Limb (tissue), 2 donors: ENCODE measurements around the gene ADNP.
A peak's percentile ranks its signal among the peaks of the same experiment; 100 is the strongest.
"Not testable (repeated sequence)": the region's sequence is repeated elsewhere in the genome, so short reads cannot be mapped to it uniquely, and the experiment has no call there.

Experiments used
- DNase-seq, 2 donors: peaks; one replicate each; pipeline ENCODE4 v3.0.0-alpha.2; 2016; ENCODE audit errors: extremely low spot score in 2 of 2

ADNP gene

GRCh38 chr20:50931306-50932015 lies at the start of gene ADNP:
TSS of gene ADNP (minus strand) at chr20:50931437. CDS start at chr20:50903996, 27,441 bp downstream.
- peak; percentile 94 to 95 for DNase-seq

DNA sequence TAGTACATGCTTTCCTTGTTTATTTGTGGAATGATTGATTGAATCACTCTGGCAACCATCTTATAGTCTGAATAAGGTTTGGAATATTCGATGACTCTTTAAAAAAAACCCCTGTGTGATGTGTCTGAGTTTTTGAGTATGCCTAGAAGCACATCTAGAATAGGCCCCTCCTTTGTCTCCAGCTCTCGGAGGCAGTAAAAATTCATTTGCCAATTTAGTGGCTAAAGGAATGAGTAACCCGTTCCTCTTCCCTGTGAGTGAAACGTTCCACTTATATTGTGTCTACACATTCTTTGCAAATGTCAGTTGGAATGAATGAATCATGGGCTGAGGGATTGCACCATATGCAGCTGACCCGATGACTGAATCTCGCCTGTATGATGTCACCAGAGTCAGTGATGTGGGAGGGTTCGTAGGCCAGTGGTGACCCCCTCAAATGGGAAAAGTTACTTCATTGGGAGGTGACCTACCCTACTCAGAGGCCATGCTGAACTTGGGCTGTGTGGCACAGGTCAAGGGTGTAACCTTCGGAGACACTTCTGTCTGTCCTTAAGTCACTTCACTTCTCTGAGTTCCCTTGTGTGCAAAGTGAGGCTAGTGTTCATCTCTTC lies 48.9 kb upstream of the ADNP start:
- DNase-seq: no peak

DNA sequence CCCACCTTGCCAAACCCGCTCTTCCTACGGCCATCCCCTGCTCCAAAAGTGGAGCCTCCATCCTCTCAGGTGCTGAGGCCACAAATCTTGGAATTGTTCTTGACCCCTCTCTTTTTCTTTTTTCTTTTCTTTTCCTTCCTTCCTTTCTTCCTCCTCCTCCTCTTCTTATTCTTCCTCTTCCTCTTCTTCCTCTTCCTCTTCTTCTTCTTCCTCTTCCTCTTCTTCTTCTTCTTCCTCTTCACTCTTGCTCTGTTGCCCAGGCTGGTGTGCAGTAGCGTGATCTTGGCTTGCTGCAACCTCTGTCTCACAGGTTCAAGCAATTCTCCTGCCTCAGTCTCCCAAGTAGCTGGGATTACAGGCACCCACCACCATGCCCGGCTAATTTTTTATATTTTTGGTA lies 47.3 kb upstream of the ADNP start:
- not testable (repeated sequence) for DNase-seq

DNA sequence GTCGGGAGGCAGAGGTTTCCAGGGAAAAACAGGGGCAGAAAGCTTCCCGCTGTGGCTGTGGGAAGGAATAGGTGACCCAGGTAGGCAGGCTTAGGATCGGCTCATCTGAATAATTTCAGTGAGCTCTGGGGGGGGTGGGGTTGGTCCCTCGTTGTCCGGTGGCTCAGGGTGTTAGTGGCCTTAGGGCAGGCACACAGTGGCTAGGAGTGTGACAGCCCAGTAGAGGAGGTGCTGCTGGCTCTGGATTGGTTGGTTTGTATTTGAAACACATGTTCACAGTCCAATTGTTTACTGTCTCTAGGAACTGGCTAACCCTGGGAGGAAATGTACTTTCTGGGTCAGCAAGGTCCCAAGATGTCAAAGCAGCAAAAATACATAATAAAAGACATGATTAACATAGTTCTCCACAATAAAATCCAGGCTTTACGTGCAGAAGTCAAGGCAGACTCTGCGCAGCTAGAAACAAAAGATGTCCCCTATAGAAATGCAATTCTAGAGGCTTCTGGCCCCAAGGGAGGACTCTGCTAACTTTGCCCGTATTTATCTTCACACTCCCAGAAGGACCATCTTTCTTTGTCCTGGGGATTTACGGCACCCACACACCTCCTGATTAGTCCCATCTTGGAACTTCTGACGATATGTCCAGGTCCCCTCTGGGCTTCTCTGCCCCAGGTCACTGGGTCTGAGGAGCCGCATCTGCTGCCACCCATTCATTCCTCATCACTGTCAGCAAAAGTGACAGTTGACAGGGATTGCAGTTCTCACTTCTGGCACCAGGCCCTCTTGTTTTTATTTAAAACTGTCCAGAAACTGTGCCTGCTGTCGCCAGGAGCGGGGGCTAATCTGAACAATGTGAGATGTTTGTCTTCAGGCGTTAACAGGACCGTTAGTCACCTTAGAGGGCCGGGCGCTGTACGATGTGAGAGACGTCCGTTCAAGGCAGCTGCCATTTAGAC lies 46.1 kb upstream of the ADNP start:
- no peak for DNase-seq

DNA sequence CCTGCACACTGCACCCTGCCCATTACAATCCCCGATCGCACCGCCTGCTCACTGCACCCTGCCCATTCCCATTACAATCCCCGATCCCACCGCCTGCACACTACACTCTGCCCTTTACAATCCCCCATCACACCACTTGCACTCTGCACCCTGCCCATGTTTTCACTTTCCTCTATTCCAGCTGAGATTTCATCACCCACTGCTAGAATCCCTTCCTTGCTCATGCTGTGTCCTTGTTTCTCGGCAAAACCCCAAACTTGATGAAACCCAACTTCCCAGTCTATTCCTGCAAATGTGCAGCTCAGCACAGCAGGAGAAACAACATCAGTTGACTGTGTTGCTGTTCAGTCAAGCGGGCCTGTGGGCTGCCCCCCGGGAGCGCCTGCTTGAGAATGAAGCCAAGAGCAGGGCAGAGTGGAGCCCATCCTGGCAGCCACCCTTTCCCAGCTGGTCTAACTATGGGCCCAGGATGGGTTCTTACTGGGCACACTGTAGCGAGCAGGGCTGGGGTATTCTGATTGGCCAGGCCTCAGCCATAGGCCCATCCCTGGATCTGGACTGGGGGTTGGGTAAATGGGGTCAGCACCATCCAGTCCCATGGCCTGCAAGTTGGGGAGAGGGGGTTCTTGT lies 44.6 kb upstream of the ADNP start:
- no peak for DNase-seq

DNA sequence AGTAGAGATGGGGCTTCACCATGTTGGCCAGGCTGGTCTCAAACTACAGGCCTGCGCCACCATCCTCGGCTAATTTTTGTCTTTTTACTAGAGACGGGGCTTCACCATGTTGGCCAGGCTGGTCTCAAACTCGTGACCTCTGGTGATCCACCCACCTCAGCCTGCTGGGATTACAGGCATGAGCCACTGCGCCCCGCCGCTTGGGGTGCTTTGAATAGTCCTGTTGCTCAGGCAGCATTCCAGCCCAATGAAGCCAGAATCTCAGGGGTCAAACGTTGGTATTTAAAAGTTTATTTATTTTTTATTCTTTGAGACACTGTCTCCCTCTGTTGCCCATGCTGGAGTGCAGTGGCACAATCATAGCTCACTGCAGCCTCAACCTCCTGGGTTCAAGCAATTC lies 38.7 kb upstream of the ADNP start:
- no peak for DNase-seq

DNA sequence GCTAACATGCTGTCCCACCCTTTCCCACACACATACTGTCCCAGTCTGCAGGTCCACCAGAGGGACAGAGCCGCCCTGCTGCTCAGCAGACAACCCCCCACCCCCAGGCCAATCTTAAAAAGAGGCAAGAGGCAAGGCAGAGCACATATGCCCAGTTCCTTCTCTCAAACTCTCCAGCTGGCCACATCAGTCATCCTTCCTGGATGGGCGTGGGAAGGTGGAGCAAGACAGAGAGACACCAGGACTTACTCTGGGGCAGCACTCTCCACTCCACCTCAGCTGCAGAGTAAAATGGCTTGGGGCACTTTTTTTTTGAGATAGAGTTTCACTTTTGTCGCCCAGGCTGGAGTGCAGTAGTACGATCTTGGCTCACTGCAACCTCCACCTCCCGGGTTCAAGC lies 38.2 kb upstream of the ADNP start:
- DNase-seq: no peak

DNA sequence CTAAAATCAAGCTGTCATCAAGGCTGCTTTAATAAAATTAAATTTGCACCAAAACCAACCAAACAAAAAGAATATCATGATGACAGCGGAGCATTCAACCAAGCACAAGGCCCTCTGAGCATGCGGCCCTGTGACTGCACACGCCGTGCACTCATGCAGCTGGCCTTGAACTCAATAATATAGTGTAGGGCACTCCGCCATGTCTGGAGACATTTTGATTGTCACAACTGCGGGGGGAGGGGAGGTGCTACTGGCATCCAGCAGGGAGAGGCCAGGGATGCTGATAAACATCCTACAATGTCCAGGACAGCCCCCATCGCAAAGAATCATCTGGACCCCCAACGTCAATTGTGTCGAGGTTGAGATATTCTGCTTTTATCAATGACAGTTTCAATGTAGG lies 37.1 kb upstream of the ADNP start:
- DNase-seq: no peak

DNA sequence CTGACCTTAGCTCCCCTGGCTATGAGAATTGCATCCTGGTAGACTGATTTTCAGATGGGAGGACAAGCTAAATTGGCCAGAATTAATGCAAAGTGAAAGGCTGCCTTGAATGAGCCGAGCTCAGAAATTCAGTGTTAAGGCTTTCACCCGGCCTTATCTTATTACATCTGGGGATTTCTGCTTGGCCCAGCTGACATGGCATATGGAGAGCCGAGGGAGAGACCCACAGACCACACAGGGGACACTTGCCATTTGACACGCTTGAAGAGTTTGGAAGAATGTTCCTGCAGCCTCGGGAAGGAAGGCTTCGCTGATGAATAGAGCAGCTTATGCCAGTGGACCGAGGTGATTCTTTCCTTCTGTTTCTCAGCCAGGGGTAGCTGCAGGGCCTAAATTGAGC lies 36.3 kb upstream of the ADNP start:
- no peak for DNase-seq

DNA sequence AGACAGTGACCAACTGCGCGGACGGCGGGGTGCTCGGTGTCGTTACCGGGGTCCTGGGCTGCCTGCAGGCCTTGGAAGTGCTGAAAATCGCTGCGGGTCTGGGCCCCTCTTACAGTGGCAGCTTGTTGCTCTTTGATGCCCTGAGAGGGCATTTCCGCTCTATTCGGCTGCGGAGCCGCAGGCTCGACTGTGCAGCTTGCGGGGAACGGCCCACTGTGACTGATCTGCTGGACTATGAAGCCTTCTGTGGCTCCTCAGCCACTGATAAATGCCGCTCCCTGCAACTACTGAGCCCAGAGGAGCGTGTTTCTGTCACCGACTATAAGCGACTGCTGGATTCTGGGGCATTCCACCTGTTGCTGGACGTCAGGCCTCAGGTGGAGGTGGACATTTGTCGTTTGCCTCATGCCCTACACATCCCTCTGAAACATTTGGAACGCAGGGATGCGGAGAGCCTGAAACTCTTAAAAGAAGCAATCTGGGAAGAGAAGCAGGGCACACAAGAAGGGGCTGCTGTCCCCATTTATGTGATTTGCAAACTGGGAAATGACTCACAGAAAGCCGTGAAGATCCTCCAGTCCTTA lies 28.4 kb upstream of the ADNP start:
- DNase-seq: no peak

DNA sequence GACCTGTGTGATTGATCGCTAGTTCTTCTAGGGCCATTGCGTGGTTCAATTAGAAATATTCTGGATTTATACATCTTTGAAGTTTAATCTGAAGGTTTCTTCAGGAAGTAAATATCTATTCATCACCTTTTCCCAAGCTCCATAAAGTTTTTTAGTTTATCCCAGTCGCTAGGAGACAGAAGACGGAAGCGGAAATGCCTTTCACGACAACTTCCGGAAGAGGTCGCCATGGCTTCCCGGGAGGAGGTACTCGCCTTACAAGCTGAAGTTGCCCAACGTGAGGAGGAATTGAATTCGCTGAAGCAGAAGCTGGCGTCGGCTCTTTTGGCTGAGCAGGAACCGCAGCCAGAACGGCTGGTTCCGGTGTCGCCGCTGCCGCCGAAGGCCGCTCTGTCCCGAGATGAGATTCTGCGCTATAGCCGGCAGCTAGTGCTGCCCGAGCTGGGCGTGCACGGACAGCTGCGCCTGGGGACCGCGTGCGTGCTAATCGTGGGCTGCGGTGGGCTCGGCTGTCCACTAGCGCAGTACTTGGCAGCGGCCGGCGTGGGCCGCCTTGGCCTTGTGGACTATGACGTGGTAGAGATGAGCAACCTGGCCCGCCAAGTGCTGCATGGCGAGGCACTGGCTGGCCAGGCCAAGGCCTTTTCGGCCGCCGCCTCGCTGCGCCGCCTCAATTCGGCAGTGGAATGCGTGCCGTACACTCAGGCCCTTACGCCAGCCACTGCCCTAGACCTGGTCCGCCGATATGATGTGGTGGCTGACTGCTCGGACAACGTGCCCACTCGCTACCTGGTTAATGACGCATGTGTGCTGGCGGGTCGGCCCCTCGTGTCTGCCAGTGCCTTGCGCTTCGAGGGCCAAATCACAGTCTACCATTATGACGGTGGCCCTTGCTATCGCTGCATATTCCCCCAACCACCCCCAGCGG lies 27.6 kb upstream of the ADNP start, which contains the start of gene MOCS3:
TSS of gene MOCS3 (plus strand) at position 204 of the 928 bp plus-strand sequence. CDS start at position 229, 25 bp downstream.
- DNase-seq: peak; percentile 90 to 94

DNA sequence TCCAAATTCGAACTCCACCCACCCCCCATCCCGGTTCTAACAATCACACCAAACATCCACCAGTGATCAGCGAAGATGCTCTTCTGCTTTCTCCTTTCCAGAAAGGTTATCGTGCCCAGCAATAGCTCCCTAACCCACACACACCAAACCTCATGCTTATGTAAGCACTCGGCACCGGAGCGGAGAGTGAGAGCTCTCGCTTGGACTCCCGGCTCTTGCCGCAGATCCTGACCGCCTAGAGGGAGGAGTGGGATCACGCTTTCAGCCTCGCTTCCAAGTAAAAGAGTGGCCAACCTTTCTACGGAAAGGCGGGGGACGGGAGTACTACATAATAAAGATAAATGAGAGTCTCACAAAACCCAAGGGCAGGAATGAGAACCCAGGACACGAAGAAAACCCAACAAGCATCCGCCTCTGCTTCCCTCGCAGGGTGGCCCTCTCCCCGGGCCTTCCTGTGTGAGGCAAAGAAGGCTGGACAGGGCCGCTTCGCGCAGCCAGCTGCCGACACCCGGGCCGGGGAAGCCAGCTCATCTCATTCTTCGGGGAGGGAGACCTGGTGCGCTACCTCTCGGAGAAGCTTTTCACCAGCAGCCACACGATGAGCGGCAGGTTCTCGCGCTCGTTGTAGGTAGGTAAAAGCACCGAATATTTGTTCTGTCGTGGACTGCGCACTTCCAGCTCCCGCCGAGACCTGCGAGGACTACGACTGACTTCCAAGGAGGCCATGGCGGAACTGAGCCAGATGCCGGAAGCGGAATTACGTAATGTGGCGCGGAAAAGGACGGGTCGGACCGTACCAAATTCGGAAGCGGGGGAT lies 26.8 kb upstream of the ADNP start, which contains the start of gene DPM1:
TSS of gene DPM1 (minus strand) at position 735 of the 817 bp plus-strand sequence. CDS start at position 726, 9 bp downstream.
- DNase-seq: peak in 1 of 2 donors; percentile 92

- DNase-seq: no peak
These were observed 26.0 kb upstream of the ADNP start for GRCh38 chr20:50957276-50957675.

- DNase-seq: no peak
These were observed 22.6 kb upstream of the ADNP start for GRCh38 chr20:50953821-50954220.

DNA sequence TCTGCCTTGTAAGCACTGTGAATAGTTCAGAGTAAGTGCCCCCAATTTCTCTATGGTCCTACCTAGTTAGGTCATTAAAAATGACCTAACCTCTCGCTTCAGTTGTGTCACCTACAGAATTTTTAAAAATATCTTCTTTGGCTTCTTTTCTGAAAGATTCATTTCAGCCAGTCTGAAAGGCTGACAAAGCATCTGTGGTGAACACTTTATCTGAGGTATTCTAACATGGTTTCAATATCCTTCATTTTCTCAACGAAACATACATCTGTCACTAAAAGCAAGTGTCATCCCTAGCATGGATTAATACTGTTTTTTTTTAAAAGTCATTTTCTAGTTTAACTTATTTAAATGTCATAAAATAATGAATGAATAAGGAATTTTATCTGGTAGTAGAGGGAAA lies 22.0 kb upstream of the ADNP start:
- no peak for DNase-seq

DNA sequence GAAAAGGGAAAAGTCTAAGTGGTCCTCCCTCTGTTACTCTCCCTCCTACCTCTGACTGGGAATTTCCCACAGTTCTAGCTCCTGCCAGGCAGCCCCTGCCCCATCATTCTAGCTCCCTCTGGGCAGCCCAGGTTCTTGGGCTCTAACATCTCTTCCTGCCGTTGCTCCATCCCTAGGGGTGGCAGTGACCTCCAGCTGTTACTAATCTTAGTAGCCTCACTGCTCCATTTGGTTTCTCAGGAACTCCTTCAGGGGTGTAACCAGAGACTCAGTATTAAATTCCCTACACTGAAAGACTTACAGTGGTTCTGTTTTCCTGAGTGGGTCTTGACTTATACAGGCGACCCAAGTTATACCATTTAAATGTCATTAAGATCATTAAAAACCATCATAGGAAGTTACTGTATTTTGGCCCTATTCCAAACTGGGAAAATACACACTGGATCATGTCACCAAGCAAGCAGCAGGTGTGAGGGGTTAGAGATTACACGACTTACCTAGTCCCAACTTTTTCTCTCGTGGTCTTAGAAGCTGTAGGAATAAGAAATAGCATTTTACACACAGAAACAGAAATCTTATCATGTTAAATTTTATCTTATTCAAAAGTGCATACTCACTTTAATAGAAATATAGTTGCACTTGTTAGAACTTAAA lies 17.0 kb upstream of the ADNP start:
- DNase-seq: no peak

GRCh38 chr20:50943069-50943468 lies 11.8 kb upstream of the ADNP start:
- DNase-seq: no peak

DNA sequence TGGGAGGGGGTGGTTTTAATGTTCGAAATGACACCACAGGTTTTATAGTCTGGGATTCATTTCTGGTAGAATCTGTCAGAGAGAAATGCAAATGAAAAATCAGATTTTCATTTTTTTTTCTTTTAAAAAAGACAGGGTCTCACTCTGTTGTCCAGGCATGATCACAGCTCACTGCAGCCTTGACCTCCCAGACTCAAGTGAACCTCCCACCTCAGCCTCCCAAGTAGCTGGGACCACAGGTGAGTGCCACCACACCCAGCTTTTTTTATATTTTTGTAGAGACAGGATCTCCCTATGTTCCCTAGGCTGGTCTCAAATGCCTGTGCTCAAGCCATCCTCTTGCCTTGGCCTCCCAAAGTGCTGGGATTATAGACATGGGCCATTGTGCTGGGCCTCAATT lies 2.4 kb upstream of the ADNP start:
- no peak for DNase-seq
